Endothelial cell of umbilical vein (primary cell): Measurements from ENCODE around the gene GALNT1.

Experiments used
- EZH2 ChIP-seq: IDR thresholded peaks from 2 replicates; pipeline ENCODE4 v1.6.1; 2012; ENCODE audit warnings: borderline replicate concordance, low read depth, mild to moderate bottlenecking, moderate library complexity, low read length, inconsistent platforms; ENCODE audit not compliant: severe bottlenecking
- POLR2AphosphoS5 ChIP-seq: IDR thresholded peaks from 2 replicates; pipeline ENCODE4 v1.6.1; 2012; ENCODE audit warnings: low read depth, mild to moderate bottlenecking, control low read depth, low read length, moderate library complexity; ENCODE audit not compliant: insufficient read depth
- TF ChIP-seq, protein P1 (sequence below), 2 donors: IDR thresholded peaks; 1 replicate in 1 of 2; 2 replicates in 1 of 2; pipeline ENCODE4 v1.5.1; 2011; ENCODE audit warnings: low read length in 2 of 2, mild to moderate bottlenecking in 2 of 2, moderate library complexity in 2 of 2, control low read depth in 1 of 2, inconsistent platforms in 1 of 2, low read depth in 1 of 2; ENCODE audit not compliant: insufficient read depth in 1 of 2; ENCODE audit errors: extremely low read depth in 1 of 2

GRCh38 chr18:35602193-35602820 lies 20.8 kb downstream of the GALNT1 start:
- TF ChIP-seq, protein P1, sequence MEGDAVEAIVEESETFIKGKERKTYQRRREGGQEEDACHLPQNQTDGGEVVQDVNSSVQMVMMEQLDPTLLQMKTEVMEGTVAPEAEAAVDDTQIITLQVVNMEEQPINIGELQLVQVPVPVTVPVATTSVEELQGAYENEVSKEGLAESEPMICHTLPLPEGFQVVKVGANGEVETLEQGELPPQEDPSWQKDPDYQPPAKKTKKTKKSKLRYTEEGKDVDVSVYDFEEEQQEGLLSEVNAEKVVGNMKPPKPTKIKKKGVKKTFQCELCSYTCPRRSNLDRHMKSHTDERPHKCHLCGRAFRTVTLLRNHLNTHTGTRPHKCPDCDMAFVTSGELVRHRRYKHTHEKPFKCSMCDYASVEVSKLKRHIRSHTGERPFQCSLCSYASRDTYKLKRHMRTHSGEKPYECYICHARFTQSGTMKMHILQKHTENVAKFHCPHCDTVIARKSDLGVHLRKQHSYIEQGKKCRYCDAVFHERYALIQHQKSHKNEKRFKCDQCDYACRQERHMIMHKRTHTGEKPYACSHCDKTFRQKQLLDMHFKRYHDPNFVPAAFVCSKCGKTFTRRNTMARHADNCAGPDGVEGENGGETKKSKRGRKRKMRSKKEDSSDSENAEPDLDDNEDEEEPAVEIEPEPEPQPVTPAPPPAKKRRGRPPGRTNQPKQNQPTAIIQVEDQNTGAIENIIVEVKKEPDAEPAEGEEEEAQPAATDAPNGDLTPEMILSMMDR (IDR thresholded peaks at IDR 0.05; ENCODE audit: extremely low read depth in 1 of 2, insufficient read depth in 1 of 2, low read depth in 1 of 2, low read length in 2 of 2) = no peak
- no peak for TF ChIP-seq POLR2AphosphoS5
- no peak for TF ChIP-seq EZH2
